Measurements from ENCODE around the gene LCN9. TPM values are rescaled to one million over a fixed set of nuclear protein-coding genes. Genes with fewer than 3 reads are reported as not detected.

Gene LCN9
- total and polyA plus RNA-seq, 2 of the 4 experiments (the other 2 are of a cell fraction), result not detected

GRCh38 chr9:135701959-135702721 lies 39.0 kb downstream of the LCN9 start, which contains the start of gene KCNT1 (continued):
- no peak for TF ChIP-seq FOS (IDR thresholded peaks at IDR 0.05; ENCODE audit: low read depth, low read length)

GRCh38 chr9:135703726-135704125 lies 40.6 kb downstream of the LCN9 start:
- Histone ChIP-seq H4K91ac (ENCODE audit: insufficient read depth, low read depth, low read length) (no peak overlapping the region), H3K56ac (ENCODE audit: extremely low read depth, insufficient read depth, low read length) (no peak overlapping the region), H3K36me3 (ENCODE audit: control insufficient read depth, insufficient read depth, low read length) (no peaks in the 10 kb centered on the region), H3K4ac (ENCODE audit: low read depth, low read length) (no peak overlapping the region), H3K23ac (ENCODE audit: low read depth, low read length) (no peak overlapping the region), H3K27me3 (ENCODE audit: control insufficient read depth, insufficient read depth, low read length) (peaks cover 18% of the 10 kb centered on the region; the same call in 1 of the 2 replicates), H3K14ac (replicated peaks; ENCODE audit: low read depth, low read length) (no peak overlapping the region), H2BK15ac (ENCODE audit: low read depth, low read length) (no peak overlapping the region), H4K20me1 (ENCODE audit: insufficient read depth, low read length) (no peaks in the 10 kb centered on the region), H2AFZ (replicated peaks; ENCODE audit: low read length, poor library complexity) (no peak overlapping the region), H3K79me1 (ENCODE audit: low read depth in 1 of 2, low read length in 2 of 2) (no peaks in the 10 kb centered on the region), H2BK120ac (ENCODE audit: low read depth, low read length) (no peak overlapping the region), H2AK5ac (ENCODE audit: low read depth, low read length) (no peak overlapping the region), H3K4me1 (ENCODE audit: control insufficient read depth, insufficient read depth, low read length) (peaks cover 1% of the 10 kb centered on the region; the same call in 1 of the 2 replicates), H2BK20ac (ENCODE audit: low read depth, low read length) (no peak overlapping the region), H2BK5ac (ENCODE audit: low read depth, low read length, poor library complexity, severe bottlenecking) (no peak overlapping the region), H4K8ac (ENCODE audit: low read depth in 2 of 2, low read length in 2 of 2) (no peak overlapping the region), H3K4me3 (ENCODE audit: insufficient read depth, low read depth, low read length) (no peak overlapping the region), H3K18ac (ENCODE audit: low read depth, low read length) (no peak overlapping the region), H3K4me2 (ENCODE audit: low read depth, low read length) (no peak overlapping the region), H4K5ac (ENCODE audit: low read depth, low read length) (no peak overlapping the region), H3K9me3 (ENCODE audit: control insufficient read depth, insufficient read depth, low read length) (no peaks in the 10 kb centered on the region), H3K9me1 (ENCODE audit: insufficient read depth, low read length) (no peaks in the 10 kb centered on the region), H2AK9ac (replicated peaks; ENCODE audit: low read depth, low read length, poor library complexity) (no peak overlapping the region), H3K9ac (ENCODE audit: low read depth, low read length) (no peak overlapping the region), H3K27ac (ENCODE audit: insufficient read depth, low read length) (no peak overlapping the region)
- DNase-seq (no peak), ATAC-seq (ENCODE audit: low read depth) (no peak)
- no TSS peak for BruUV-seq (replicated peaks)
- intact Hi-C loops (cut with micrococcal nuclease) (loop anchor here (5.0 kb wide), 1 partner anchor 259 kb away; the partner anchor contains the start of gene UBAC1), in situ Hi-C loops (cut with MboI; ENCODE audit: low sequenced_read_pairs) (loop anchor here (10.0 kb wide), 1 partner anchor 421 kb away; no protein-coding TSS in a partner anchor), dilution Hi-C loops (cut with HindIII; ENCODE audit: low sequenced_read_pairs, unreplicated experiment) (no loop called here)
- WGBS, 2 experiments (ENCODE audit: extremely low coverage in 2 of 2, insufficient read length in 1 of 2), result 9% methylated on average over 9 of the region's 14 CpGs; no CpG with 5 or more reads in 1 of the 2 experiments
- ChIA-PET POLR2A (ENCODE audit: unreplicated experiment) (no interaction called here), CTCF (no interaction called here)
- no peak for TF ChIP-seq ELK1 (IDR thresholded peaks at IDR 0.05; ENCODE audit: borderline replicate concordance, low read depth, low read length)
- TF ChIP-seq RCOR1 (IDR thresholded peaks at IDR 0.05; ENCODE audit: insufficient replicate concordance, low read length), result no peak
- no peak for TF ChIP-seq BHLHE40 (IDR thresholded peaks at IDR 0.05; ENCODE audit: low read depth, low read length)
- TF ChIP-seq SMC3 (IDR thresholded peaks at IDR 0.05; ENCODE audit: low read depth, low read length), result no peak
- no peak for TF ChIP-seq CTCF (conservative IDR thresholded peaks at IDR 0.05; ENCODE audit: low read depth, low read length)
- no peak for TF ChIP-seq RAD21 (IDR thresholded peaks at IDR 0.05; ENCODE audit: low read length)
- TF ChIP-seq USF2 (IDR thresholded peaks at IDR 0.05; ENCODE audit: low read depth, low read length), result no peak
- TF ChIP-seq MAZ (IDR thresholded peaks at IDR 0.05; ENCODE audit: borderline replicate concordance, low read depth, low read length), result no peak
- TF ChIP-seq CHD1 (IDR thresholded peaks at IDR 0.05; ENCODE audit: low read depth, low read length), result no peak
- no peak for TF ChIP-seq CEBPB (IDR thresholded peaks at IDR 0.05; ENCODE audit: low read depth, low read length)
- no peak for TF ChIP-seq POLR2A (IDR thresholded peaks at IDR 0.05; ENCODE audit: low read depth, low read length)
- TF ChIP-seq FOS (IDR thresholded peaks at IDR 0.05; ENCODE audit: low read depth, low read length), result no peak
- no peak for TF ChIP-seq RFX5 (IDR thresholded peaks at IDR 0.05; ENCODE audit: low read depth, low read length)
